HepG2 (cell line): ENCODE results near the gene ATP9B. TPM values are rescaled to one million over a fixed set of nuclear protein-coding genes. Genes with fewer than 3 reads are reported as not detected.

Experiments used
- ATAC-seq: fragments of 200-7000 bp; cut with Tn5 transposase; 3 replicates; pipeline ENCODE4 v1.9.1; 2020; ENCODE audit warnings: mild to moderate bottlenecking, moderate library complexity
- BruUV-seq: library from RNA; stranded (reverse); fragments of 400-500 nt; replicated peaks from 2 replicates; lab custom pipeline; 2021; lab: Mats Ljungman, UMichigan
- CTCF ChIA-PET: fragments of 300-600 bp; formaldehyde crosslinking; extraction: SDS; loops from one replicate; lab custom pipeline; 2021; ENCODE audit warnings: low total read pairs, inconsistent platforms, low intra/inter-chr PET ratio; lab: Yijun Ruan, JAX
- POLR2A ChIA-PET: fragments of 350-600 bp; sonication (Branson Sonifier 250); formaldehyde crosslinking; loops from one replicate; lab custom pipeline; 2020; ENCODE audit warnings: antibody characterized with exemption, inconsistent platforms; lab: Yijun Ruan, JAX
- DNase-seq: peaks from one replicate; pipeline ENCODE4 v3.0.0-alpha.2; 2015; ENCODE audit warnings: low spot score
- FAIRE-seq: peaks from 3 replicates; lab custom pipeline; 2011; peaks lifted over from hg19 to GRCh38; lab: Jason Lieb, UNC
- H2AFZ ChIP-seq: one replicate; pipeline ENCODE4 v1.6.1; 2011; ENCODE audit warnings: low read length, inconsistent platforms
- H3K27ac ChIP-seq: fragments of 300-600 bp; 3 replicates; pipeline ENCODE4 v1.8.0; 2011; ENCODE audit warnings: mixed run types, mild to moderate bottlenecking, mixed read lengths, low read length, inconsistent platforms; ENCODE audit not compliant: insufficient read depth; ENCODE audit errors: extremely low read length
- H3K27me3 ChIP-seq, 2 experiments: fragments of 200-600 bp in 1 of 2; 2 replicates in 1 of 2; 3 replicates in 1 of 2; pipeline versions ENCODE4 v1.6.0 to v1.8.0; 2011; ENCODE audit warnings: low read length in 2 of 2, mild to moderate bottlenecking in 2 of 2, moderate library complexity in 2 of 2, inconsistent platforms in 1 of 2; ENCODE audit not compliant: insufficient read depth in 2 of 2, control insufficient read depth in 1 of 2
- H3K36me3 ChIP-seq, 2 experiments: fragments of 200-600 bp in 1 of 2; replicated peaks in 1 of 2; 2 replicates in 1 of 2; 3 replicates in 1 of 2; pipeline versions ENCODE4 v1.5.1 to v1.8.0; 2011; ENCODE audit warnings: low read length in 2 of 2, inconsistent platforms in 1 of 2; ENCODE audit not compliant: insufficient read depth in 2 of 2, control insufficient read depth in 1 of 2
- H3K4me1 ChIP-seq: 2 replicates; pipeline ENCODE4 v1.5.1; 2012; ENCODE audit warnings: low read length, inconsistent platforms; ENCODE audit not compliant: insufficient read depth
- H3K4me2 ChIP-seq: 2 replicates; pipeline ENCODE4 v1.6.0; 2011; ENCODE audit warnings: low read depth, low read length, inconsistent platforms
- H3K4me3 ChIP-seq, 3 experiments: fragments of 200-600 bp in 1 of 3; sonication (generic), shearing (Covaris generic) in 1 of 3; replicated peaks in 1 of 3; 2 replicates each; pipeline ENCODE4 v1.5.1; 2011 to 2016; ENCODE audit warnings: low read length in 3 of 3, inconsistent platforms in 2 of 3, low read depth in 2 of 3, mild to moderate bottlenecking in 2 of 3, control low read depth in 1 of 3, mixed read lengths in 1 of 3; ENCODE audit not compliant: insufficient read depth in 1 of 3
- H3K79me2 ChIP-seq: one replicate; pipeline ENCODE4 v1.6.1; 2011; ENCODE audit warnings: low read length, inconsistent platforms; ENCODE audit not compliant: insufficient read depth
- H3K9ac ChIP-seq: 2 replicates; pipeline ENCODE4 v1.6.0; 2011; ENCODE audit warnings: mild to moderate bottlenecking, low read depth, low read length, inconsistent platforms; ENCODE audit not compliant: insufficient read depth
- H3K9me3 ChIP-seq: 2 replicates; pipeline ENCODE4 v1.5.1; 2012; ENCODE audit warnings: mild to moderate bottlenecking, low read length
- H4K20me1 ChIP-seq: 2 replicates; pipeline ENCODE4 v1.6.0; 2011; ENCODE audit warnings: inconsistent platforms, mild to moderate bottlenecking, low read length, moderate library complexity; ENCODE audit not compliant: insufficient read depth
- ZNF20 ChIP-seq: sonication (generic); formaldehyde crosslinking; IDR thresholded peaks from 2 replicates; pipeline ENCODE4 v1.4.0; 2020; ENCODE audit warnings: mild to moderate bottlenecking, moderate library complexity, missing genetic modification reagents
- ZNF598 ChIP-seq: sonication (generic); formaldehyde crosslinking; IDR thresholded peaks from 2 replicates; pipeline ENCODE4 v1.5.1; 2020; ENCODE audit warnings: mild to moderate bottlenecking, missing genetic modification reagents, borderline replicate concordance
- WGBS: methylation state at CpG from one replicate; pipeline ENCODE4 v1.1.6; 2017; ENCODE audit warnings: low lambda C conversion rate; 5-methylcytosine and 5-hydroxymethylcytosine counted together
- in situ Hi-C: cut with HindIII; loops from 2 replicates; pipeline ENCODE4 v1.10.0; 2017; ENCODE audit warnings: low pct_unique_long_range_greater_than_20kb; ENCODE audit not compliant: extremely low pct_ligation_motif_present
- intact Hi-C: fragments of 100-400 bp; cut with micrococcal nuclease; formaldehyde crosslinking; loops from one replicate; pipeline ENCODE4 v1.10.0; 2022; ENCODE audit not compliant: unreplicated experiment
- polyA plus RNA-seq, 8 experiments: library from polyadenylated mRNA; depleted of rRNA in 3 of 8; stranded (reverse) in 7 of 8; unstranded in 1 of 8; fragments of >200 nt; fragmentation: Illumina TruSeq in 4 of 8; extraction: Trizol in 4 of 8; gene quantifications; 2 replicates each; pipeline versions ENCODE4 v1.2.1 to v1.2.3, GENCODE V29; 2011 to 2016; ENCODE audit warnings: low read depth in 4 of 8, missing spikeins in 1 of 8, mixed read lengths in 1 of 8; ENCODE audit not compliant: insufficient read depth in 1 of 8
- total RNA-seq, 5 experiments: library from RNA; depleted of rRNA; stranded (reverse); fragments of >200 nt; fragmentation: Illumina TruSeq; extraction: Trizol; gene quantifications; 2 replicates each; pipeline ENCODE4 v1.2.3, GENCODE V29; 2016; ENCODE audit warnings: low read depth in 1 of 5
- TF ChIP-seq, protein P1 (sequence below): sonication (generic); formaldehyde crosslinking; IDR thresholded peaks from 2 replicates; pipeline ENCODE4 v1.5.0; 2020; ENCODE audit warnings: missing genetic modification reagents
- TF ChIP-seq, protein P2 (sequence below): sonication (generic); formaldehyde crosslinking; IDR thresholded peaks from one replicate; pipeline ENCODE4 v1.5.1; 2020; ENCODE audit warnings: mild to moderate bottlenecking, missing genetic modification reagents; ENCODE audit errors: not compliant biosample characterization
- TF ChIP-seq, protein P3 (sequence below), 2 experiments: sonication (generic) in 1 of 2; formaldehyde crosslinking in 1 of 2; IDR thresholded peaks; 2 replicates each; pipeline versions ENCODE4 v1.5.1 to v1.6.1; 2011 to 2020; ENCODE audit warnings: borderline replicate concordance in 1 of 2, low read depth in 1 of 2, low read length in 1 of 2, mild to moderate bottlenecking in 1 of 2, missing genetic modification reagents in 1 of 2, moderate library complexity in 1 of 2

Gene ATP9B
- total and polyA plus RNA-seq, 2 of the 13 experiments (the other 11 are each of a cell fraction or from before 2014, with no cell fraction given): 10.8 to 11.3 TPM

DNA sequence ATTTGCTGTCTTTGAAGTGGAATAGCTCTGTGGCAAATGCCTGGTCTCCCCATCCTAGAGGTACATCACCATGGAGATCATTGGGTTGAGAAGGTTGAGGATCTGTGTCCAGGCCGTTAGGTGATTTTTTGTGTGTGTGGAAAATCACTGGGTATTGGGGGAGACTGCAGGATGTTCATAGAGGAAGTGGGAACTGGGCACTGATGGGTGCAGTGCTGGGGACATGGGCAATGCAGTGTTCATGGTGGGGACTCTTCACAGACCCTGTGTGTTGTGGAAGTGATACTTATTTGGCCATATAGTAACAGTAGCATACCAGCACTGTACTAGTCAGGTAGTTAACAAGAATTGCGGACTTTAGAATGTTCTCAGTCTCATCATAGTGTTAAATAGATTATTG is 34.9 kb downstream of the ATP9B start:
- no peak for FAIRE-seq
- no peak for ATAC-seq
- intact Hi-C loops: no loop called here
- Histone ChIP-seq H3K9ac (no peak overlapping the region), H2AFZ (no peak overlapping the region), H3K9me3 (no peaks in the 10 kb centered on the region), H3K27me3 (no peaks in the 10 kb centered on the region), H3K4me1 (peaks cover 13% of the 10 kb centered on the region), H3K4me3 (no peak overlapping the region), H3K27ac (no peak overlapping the region), H3K4me2 (no peak overlapping the region), H4K20me1 (no peaks in the 10 kb centered on the region), H3K36me3 (peaks cover 0 to 5% of the 10 kb centered on the region in 2 experiments; a peak in 1 of 5 replicates), H3K79me2 (peaks cover 12% of the 10 kb centered on the region)
- DNase-seq: no peak
- CTCF ChIA-PET: no interaction called here
- 96% methylated on average over 2 of the region's 2 CpGs for WGBS
- no TSS peak for BruUV-seq
- in situ Hi-C loops: no loop called here
- POLR2A ChIA-PET: no interaction called here
- no peak for TF ChIP-seq ZNF20
- TF ChIP-seq, protein P1, sequence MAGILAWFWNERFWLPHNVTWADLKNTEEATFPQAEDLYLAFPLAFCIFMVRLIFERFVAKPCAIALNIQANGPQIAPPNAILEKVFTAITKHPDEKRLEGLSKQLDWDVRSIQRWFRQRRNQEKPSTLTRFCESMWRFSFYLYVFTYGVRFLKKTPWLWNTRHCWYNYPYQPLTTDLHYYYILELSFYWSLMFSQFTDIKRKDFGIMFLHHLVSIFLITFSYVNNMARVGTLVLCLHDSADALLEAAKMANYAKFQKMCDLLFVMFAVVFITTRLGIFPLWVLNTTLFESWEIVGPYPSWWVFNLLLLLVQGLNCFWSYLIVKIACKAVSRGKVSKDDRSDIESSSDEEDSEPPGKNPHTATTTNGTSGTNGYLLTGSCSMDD (CRISPR knock-in tag): no peak

DNA sequence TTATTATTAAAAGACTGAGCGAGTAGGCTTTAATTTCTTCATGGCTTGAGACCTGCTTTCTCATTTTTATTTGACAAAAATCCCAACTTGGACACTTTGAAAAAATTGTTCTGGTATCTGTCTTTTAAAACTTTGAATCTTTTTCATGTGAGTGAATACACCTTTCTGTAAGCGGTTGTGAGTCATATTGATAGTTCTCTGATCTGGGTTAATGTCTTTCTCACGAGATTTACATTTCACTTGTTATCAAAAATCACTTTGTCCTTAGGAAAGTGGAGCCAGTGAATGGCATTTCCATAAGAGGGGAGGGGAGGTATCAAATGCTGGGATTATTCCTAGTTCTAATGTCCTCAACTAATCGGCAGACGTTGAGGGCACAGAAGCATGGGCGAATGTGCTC is 36.3 kb downstream of the ATP9B start:
- CTCF ChIA-PET: no interaction called here
- in situ Hi-C loops (no loop called here), intact Hi-C loops (no loop called here)
- 87% methylated on average over 6 of the region's 6 CpGs for WGBS
- Histone ChIP-seq H3K27me3 (no peaks in the 10 kb centered on the region), H3K4me1 (peaks cover 13% of the 10 kb centered on the region), H3K4me2 (no peak overlapping the region), H2AFZ (no peak overlapping the region), H3K4me3 (no peak overlapping the region), H3K9me3 (no peaks in the 10 kb centered on the region), H3K79me2 (peaks cover 14% of the 10 kb centered on the region), H4K20me1 (no peaks in the 10 kb centered on the region), H3K27ac (no peak overlapping the region), H3K36me3 (0 out of 5 replicates have a peak, but pooled peaks cover 0 to 5% of the 10 kb centered on the region in 2 experiments), H3K9ac (no peak overlapping the region)
- no peak for DNase-seq
- POLR2A ChIA-PET: no interaction called here
- FAIRE-seq: no peak
- BruUV-seq: no TSS peak
- ATAC-seq: no peak
- TF ChIP-seq, protein P2, sequence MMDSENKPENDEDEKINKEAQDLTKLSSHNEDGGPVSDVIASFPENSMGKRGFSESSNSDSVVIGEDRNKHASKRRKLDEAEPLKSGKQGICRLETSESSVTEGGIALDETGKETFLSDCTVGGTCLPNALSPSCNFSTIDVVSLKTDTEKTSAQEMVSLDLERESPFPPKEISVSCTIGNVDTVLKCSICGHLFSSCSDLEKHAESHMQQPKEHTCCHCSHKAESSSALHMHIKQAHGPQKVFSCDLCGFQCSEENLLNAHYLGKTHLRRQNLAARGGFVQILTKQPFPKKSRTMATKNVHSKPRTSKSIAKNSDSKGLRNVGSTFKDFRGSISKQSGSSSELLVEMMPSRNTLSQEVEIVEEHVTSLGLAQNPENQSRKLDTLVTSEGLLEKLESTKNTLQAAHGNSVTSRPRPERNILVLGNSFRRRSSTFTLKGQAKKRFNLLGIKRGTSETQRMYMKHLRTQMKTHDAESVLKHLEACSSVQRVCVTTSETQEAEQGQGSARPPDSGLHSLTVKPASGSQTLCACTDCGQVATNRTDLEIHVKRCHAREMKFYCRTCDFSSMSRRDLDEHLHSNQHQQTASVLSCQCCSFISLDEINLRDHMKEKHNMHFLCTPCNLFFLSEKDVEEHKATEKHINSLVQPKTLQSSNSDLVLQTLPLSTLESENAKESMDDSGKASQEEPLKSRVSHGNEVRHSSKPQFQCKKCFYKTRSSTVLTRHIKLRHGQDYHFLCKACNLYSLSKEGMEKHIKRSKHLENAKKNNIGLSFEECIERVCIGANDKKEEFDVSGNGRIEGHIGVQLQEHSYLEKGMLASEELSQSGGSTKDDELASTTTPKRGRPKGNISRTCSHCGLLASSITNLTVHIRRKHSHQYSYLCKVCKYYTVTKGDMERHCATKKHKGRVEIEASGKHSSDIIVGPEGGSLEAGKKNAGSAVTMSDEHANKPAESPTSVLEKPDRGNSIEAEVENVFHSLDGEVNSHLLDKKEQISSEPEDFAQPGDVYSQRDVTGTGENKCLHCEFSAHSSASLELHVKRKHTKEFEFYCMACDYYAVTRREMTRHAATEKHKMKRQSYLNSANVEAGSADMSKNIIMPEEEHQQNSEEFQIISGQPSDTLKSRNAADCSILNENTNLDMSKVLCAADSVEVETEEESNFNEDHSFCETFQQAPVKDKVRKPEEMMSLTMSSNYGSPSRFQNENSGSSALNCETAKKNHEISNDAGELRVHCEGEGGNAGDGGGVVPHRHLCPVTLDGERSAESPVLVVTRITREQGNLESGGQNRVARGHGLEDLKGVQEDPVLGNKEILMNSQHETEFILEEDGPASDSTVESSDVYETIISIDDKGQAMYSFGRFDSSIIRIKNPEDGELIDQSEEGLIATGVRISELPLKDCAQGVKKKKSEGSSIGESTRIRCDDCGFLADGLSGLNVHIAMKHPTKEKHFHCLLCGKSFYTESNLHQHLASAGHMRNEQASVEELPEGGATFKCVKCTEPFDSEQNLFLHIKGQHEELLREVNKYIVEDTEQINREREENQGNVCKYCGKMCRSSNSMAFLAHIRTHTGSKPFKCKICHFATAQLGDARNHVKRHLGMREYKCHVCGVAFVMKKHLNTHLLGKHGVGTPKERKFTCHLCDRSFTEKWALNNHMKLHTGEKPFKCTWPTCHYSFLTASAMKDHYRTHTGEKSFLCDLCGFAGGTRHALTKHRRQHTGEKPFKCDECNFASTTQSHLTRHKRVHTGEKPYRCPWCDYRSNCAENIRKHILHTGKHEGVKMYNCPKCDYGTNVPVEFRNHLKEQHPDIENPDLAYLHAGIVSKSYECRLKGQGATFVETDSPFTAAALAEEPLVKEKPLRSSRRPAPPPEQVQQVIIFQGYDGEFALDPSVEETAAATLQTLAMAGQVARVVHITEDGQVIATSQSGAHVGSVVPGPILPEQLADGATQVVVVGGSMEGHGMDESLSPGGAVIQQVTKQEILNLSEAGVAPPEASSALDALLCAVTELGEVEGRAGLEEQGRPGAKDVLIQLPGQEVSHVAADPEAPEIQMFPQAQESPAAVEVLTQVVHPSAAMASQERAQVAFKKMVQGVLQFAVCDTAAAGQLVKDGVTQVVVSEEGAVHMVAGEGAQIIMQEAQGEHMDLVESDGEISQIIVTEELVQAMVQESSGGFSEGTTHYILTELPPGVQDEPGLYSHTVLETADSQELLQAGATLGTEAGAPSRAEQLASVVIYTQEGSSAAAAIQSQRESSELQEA (CRISPR knock-in tag): no peak
- no peak for TF ChIP-seq ZNF598 (CRISPR knock-in tag)
- TF ChIP-seq, protein P3, sequence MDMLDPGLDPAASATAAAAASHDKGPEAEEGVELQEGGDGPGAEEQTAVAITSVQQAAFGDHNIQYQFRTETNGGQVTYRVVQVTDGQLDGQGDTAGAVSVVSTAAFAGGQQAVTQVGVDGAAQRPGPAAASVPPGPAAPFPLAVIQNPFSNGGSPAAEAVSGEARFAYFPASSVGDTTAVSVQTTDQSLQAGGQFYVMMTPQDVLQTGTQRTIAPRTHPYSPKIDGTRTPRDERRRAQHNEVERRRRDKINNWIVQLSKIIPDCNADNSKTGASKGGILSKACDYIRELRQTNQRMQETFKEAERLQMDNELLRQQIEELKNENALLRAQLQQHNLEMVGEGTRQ (IDR thresholded peaks at IDR 0.05; ENCODE audit: low read depth, low read length): no peak
- TF ChIP-seq, protein P3 (CRISPR knock-in tag; IDR thresholded peaks at IDR 0.05; ENCODE audit: borderline replicate concordance): no peak
